Left forelimb (tissue), 1 donor: ENCODE data around the gene NINJ1.

ENCODE experiments used
- DNase-seq: peaks from one replicate; pipeline ENCODE4 v3.0.0-alpha.2; 2018; ENCODE audit warnings: low spot score

NINJ1 gene

GRCh38 chr9:93134015-93134739 is at the start of gene NINJ1:
NINJ1 (minus strand) TSS chr9:93134251; CDS start chr9:93134217, 34 bp downstream.
- DNase-seq: peak; percentile 90

- peak; percentile 53 for DNase-seq
Measured at GRCh38 chr9:93183131-93183662, 49.1 kb upstream of the NINJ1 start.

- DNase-seq: no peak
Measured at GRCh38 chr9:93182572-93182971, 48.5 kb upstream of the NINJ1 start.

GRCh38 chr9:93181672-93182435 is 47.8 kb upstream of the NINJ1 start:
- no peak for DNase-seq

GRCh38 chr9:93180938-93181337 is 46.9 kb upstream of the NINJ1 start:
- DNase-seq: no peak

GRCh38 chr9:93178851-93179786 is 45.1 kb upstream of the NINJ1 start:
- DNase-seq: no peak

GRCh38 chr9:93177676-93178075 is 43.6 kb upstream of the NINJ1 start:
- DNase-seq: no peak

GRCh38 chr9:93174976-93175375 is 40.9 kb upstream of the NINJ1 start:
- DNase-seq: no peak

GRCh38 chr9:93173365-93174051 is 39.5 kb upstream of the NINJ1 start:
- DNase-seq: no peak

GRCh38 chr9:93172666-93173364 is 38.8 kb upstream of the NINJ1 start:
- DNase-seq: no peak

- DNase-seq: no peak
Measured at GRCh38 chr9:93171261-93171990, 37.4 kb upstream of the NINJ1 start.

- DNase-seq: no peak
Measured at GRCh38 chr9:93170571-93170970, 36.5 kb upstream of the NINJ1 start.

- no peak for DNase-seq
Measured at GRCh38 chr9:93169444-93169843, 35.4 kb upstream of the NINJ1 start.

- DNase-seq: no peak
Measured at GRCh38 chr9:93168581-93168980, 34.5 kb upstream of the NINJ1 start.

GRCh38 chr9:93167838-93168237 is 33.8 kb upstream of the NINJ1 start:
- no peak for DNase-seq

- no peak for DNase-seq
Measured at GRCh38 chr9:93167185-93167584, 33.1 kb upstream of the NINJ1 start.

- DNase-seq: no peak
Measured at GRCh38 chr9:93166699-93167098, 32.6 kb upstream of the NINJ1 start.

GRCh38 chr9:93164085-93164484 is 30.0 kb upstream of the NINJ1 start:
- no peak for DNase-seq

GRCh38 chr9:93161786-93162562 is 27.9 kb upstream of the NINJ1 start:
- DNase-seq: no peak
